Superior temporal gyrus (tissue), 1 donor: ENCODE data around the gene MC4R.

Experiments used
- DNase-seq: peaks from one replicate; pipeline ENCODE4 v3.0.0-alpha.2; 2016; ENCODE audit errors: extremely low spot score

Gene MC4R

DNA sequence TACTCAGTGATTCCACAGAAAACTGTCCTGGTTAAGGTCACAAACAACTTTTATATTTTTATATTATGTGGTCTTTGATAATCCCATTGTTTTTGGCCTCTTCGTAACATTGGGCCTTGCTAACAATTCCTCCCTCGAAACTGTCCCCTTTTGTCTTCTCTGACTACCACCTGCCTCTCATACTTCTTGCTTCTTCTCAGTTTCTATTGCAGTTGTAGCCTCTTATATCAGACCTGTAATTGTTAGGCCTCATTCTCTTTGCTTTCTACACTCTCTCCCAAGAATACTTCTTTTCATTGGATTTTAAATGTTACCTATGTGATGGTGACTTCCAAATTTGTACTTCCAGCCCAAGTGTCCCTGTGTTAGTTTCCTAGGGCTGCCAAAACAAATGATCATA, 44.7 kb downstream of the MC4R start:
- DNase-seq, result no peak

DNA sequence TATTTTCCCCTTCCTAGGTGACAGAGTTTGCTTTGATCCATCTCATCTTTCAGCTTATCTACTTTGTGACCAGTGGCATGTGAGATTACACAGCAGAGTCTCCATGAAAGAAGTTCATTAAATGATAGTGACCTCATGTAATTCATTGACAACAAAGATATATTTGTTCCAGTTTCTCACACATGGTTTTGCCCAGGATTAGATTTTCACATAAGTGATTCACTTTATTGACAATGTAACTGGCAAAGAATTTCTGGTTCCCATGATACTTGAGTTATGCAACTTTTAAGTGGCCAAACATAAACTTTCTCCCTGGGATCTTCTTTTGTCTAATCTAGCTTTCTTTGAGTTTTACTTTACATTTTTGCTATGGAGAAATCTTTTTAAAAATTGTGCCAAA, 50.0 kb downstream of the MC4R start:
- no peak for DNase-seq
